H1 (cell line): ENCODE data around the gene XK. TPM values are rescaled to one million over a fixed set of nuclear protein-coding genes. Genes with fewer than 3 reads are reported as not detected.

Experiments
- CTCF ChIA-PET: fragments of 300-600 bp; sonication (Branson Sonifier 250); formaldehyde crosslinking; loops from one replicate; lab custom pipeline; 2021; ENCODE audit not compliant: partially characterized antibody; lab: Charles Lee
- POLR2A ChIA-PET: fragments of 300-600 bp; sonication (Branson Sonifier 250); formaldehyde crosslinking; loops from one replicate; lab custom pipeline; 2021; ENCODE audit warnings: inconsistent platforms; ENCODE audit not compliant: partially characterized antibody; lab: Charles Lee
- DNase-seq, 2 experiments: peaks; one replicate each; pipeline versions ENCODE4 v3.0.0 to v3.0.0-alpha.2; 2010 to 2022; ENCODE audit warnings: low spot score in 2 of 2, low read depth in 1 of 2, mixed read lengths in 1 of 2
- FAIRE-seq: peaks from 2 replicates; lab custom pipeline; 2011; peaks lifted over from hg19 to GRCh38; lab: Jason Lieb, UNC
- H2AFZ ChIP-seq: 2 replicates; pipeline ENCODE4 v1.8.1; 2012; ENCODE audit warnings: low read length, inconsistent platforms
- H2AK5ac ChIP-seq: 2 replicates; pipeline ENCODE4 v1.6.1; 2013; ENCODE audit warnings: low read depth, low read length
- H2BK120ac ChIP-seq: replicated peaks from 2 replicates; pipeline ENCODE3; 2013; ENCODE audit warnings: low read depth, low read length, inconsistent platforms
- H2BK12ac ChIP-seq: 2 replicates; pipeline ENCODE4 v1.6.1; 2013; ENCODE audit warnings: low read depth, low read length
- H2BK15ac ChIP-seq: 2 replicates; pipeline ENCODE4 v1.6.1; 2013; ENCODE audit warnings: low read length
- H2BK20ac ChIP-seq: 2 replicates; pipeline ENCODE4 v1.6.1; 2013; ENCODE audit warnings: low read length
- H2BK5ac ChIP-seq: 2 replicates; pipeline ENCODE4 v1.6.1; 2013; ENCODE audit warnings: low read depth, low read length
- H3K14ac ChIP-seq: 2 replicates; pipeline ENCODE4 v1.6.1; 2013; ENCODE audit warnings: inconsistent platforms; ENCODE audit not compliant: insufficient read length
- H3K18ac ChIP-seq: 2 replicates; pipeline ENCODE4 v1.6.1; 2013; ENCODE audit warnings: low read length; ENCODE audit errors: extremely low read depth
- H3K23ac ChIP-seq: 2 replicates; pipeline ENCODE4 v1.6.1; 2013; ENCODE audit warnings: inconsistent platforms; ENCODE audit not compliant: insufficient read length
- H3K23me2 ChIP-seq: 2 replicates; pipeline ENCODE4 v1.6.1; 2013; ENCODE audit warnings: low read depth, low read length
- H3K27ac ChIP-seq: 2 replicates; pipeline ENCODE4 v1.6.1; 2011; ENCODE audit warnings: low read depth, low read length, inconsistent platforms
- H3K27me3 ChIP-seq, 4 experiments: replicated peaks in 1 of 4; 1 replicate in 1 of 4; 2 replicates in 3 of 4; pipeline versions ENCODE4 v1.6.1 to v1.8.1; 2011 to 2013; ENCODE audit warnings: low read length in 3 of 4, mild to moderate bottlenecking in 3 of 4, inconsistent platforms in 2 of 4, mixed read lengths in 2 of 4, moderate library complexity in 1 of 4; ENCODE audit not compliant: control insufficient read depth in 3 of 4, insufficient read depth in 3 of 4; ENCODE audit errors: extremely low read depth in 1 of 4
- H3K36me3 ChIP-seq, 4 experiments: 2 replicates each; pipeline versions ENCODE4 v1.6.1 to v1.8.1; 2011 to 2013; ENCODE audit warnings: mild to moderate bottlenecking in 4 of 4, low read length in 3 of 4, moderate library complexity in 2 of 4, control low read depth in 1 of 4, inconsistent platforms in 1 of 4; ENCODE audit not compliant: insufficient read depth in 4 of 4, control insufficient read depth in 2 of 4
- H3K4ac ChIP-seq: replicated peaks from 2 replicates; pipeline ENCODE3; 2013; ENCODE audit warnings: low read length, low read depth, mixed read lengths, inconsistent platforms; ENCODE audit not compliant: insufficient read length
- H3K4me1 ChIP-seq, 4 experiments: replicated peaks in 1 of 4; 1 replicate in 1 of 4; 2 replicates in 3 of 4; pipeline versions ENCODE4 v1.6.1 to v1.8.1; 2011 to 2013; ENCODE audit warnings: low read length in 3 of 4, inconsistent platforms in 2 of 4, mixed read lengths in 1 of 4; ENCODE audit not compliant: insufficient read depth in 4 of 4, control insufficient read depth in 3 of 4
- H3K4me2 ChIP-seq, 2 experiments: 2 replicates each; pipeline versions ENCODE4 v1.6.1 to v1.8.1; 2011 to 2013; ENCODE audit warnings: low read depth in 2 of 2, low read length in 2 of 2, control low read depth in 1 of 2, inconsistent platforms in 1 of 2, mild to moderate bottlenecking in 1 of 2; ENCODE audit not compliant: insufficient read depth in 1 of 2
- H3K4me3 ChIP-seq, 4 experiments: fragments of 200-600, 300-600 bp in 1 of 4; sonication (generic), shearing (Covaris generic), sonication (Bioruptor Twin) in 1 of 4; 2 replicates each; pipeline versions ENCODE4 v1.5.1 to v1.8.1; 2011 to 2016; ENCODE audit warnings: low read length in 4 of 4, low read depth in 3 of 4, control low read depth in 2 of 4, inconsistent platforms in 2 of 4, mild to moderate bottlenecking in 2 of 4, mixed read lengths in 1 of 4, moderate library complexity in 1 of 4; ENCODE audit not compliant: insufficient read depth in 2 of 4; ENCODE audit errors: extremely low read depth in 1 of 4
- H3K56ac ChIP-seq: replicated peaks from 2 replicates; pipeline ENCODE3; 2013; ENCODE audit warnings: low read depth, mild to moderate bottlenecking, mixed read lengths, low read length, inconsistent platforms; ENCODE audit not compliant: insufficient read length
- H3K79me1 ChIP-seq: 2 replicates; pipeline ENCODE4 v1.6.1; 2013; ENCODE audit warnings: low read depth, low read length, control low read depth
- H3K79me2 ChIP-seq, 2 experiments: 2 replicates each; pipeline versions ENCODE4 v1.6.1 to v1.8.1; 2012 to 2013; ENCODE audit warnings: low read length in 2 of 2, mild to moderate bottlenecking in 2 of 2, inconsistent platforms in 1 of 2; ENCODE audit not compliant: insufficient read depth in 2 of 2, control insufficient read depth in 1 of 2
- H3K9ac ChIP-seq, 4 experiments: replicated peaks in 1 of 4; 1 replicate in 1 of 4; 2 replicates in 3 of 4; pipeline versions ENCODE4 v1.6.1 to v1.8.1; 2011 to 2013; ENCODE audit warnings: low read depth in 3 of 4, low read length in 3 of 4, control low read depth in 2 of 4, mild to moderate bottlenecking in 2 of 4, moderate library complexity in 2 of 4, inconsistent platforms in 1 of 4; ENCODE audit errors: extremely low read depth in 1 of 4
- H3K9me3 ChIP-seq, 2 experiments: 2 replicates each; pipeline versions ENCODE4 v1.6.1 to v1.8.1; 2012 to 2013; ENCODE audit warnings: mild to moderate bottlenecking in 2 of 2, moderate library complexity in 2 of 2, control low read depth in 1 of 2, inconsistent platforms in 1 of 2, low read depth in 1 of 2, low read length in 1 of 2, mixed read lengths in 1 of 2; ENCODE audit not compliant: insufficient read depth in 2 of 2
- H4K20me1 ChIP-seq, 2 experiments: replicated peaks in 1 of 2; 2 replicates each; pipeline versions ENCODE3 to v1.8.1; 2011 to 2013; ENCODE audit warnings: inconsistent platforms in 2 of 2, low read length in 2 of 2, mild to moderate bottlenecking in 1 of 2; ENCODE audit not compliant: insufficient read depth in 2 of 2, control insufficient read depth in 1 of 2
- H4K5ac ChIP-seq: 2 replicates; pipeline ENCODE4 v1.6.1; 2013; ENCODE audit warnings: low read length, low read depth, mixed read lengths, inconsistent platforms; ENCODE audit not compliant: insufficient read length
- H4K8ac ChIP-seq: 2 replicates; pipeline ENCODE4 v1.8.0; 2013; ENCODE audit warnings: mild to moderate bottlenecking, moderate library complexity, low read length, inconsistent platforms; ENCODE audit not compliant: insufficient read depth; ENCODE audit errors: extremely low read depth
- H4K91ac ChIP-seq: replicated peaks from 2 replicates; pipeline ENCODE3; 2013; ENCODE audit warnings: low read length, mixed read lengths, inconsistent platforms; ENCODE audit not compliant: insufficient read length
- CREB1 ChIP-seq: IDR thresholded peaks from 2 replicates; pipeline ENCODE4 v1.6.1; 2012; ENCODE audit warnings: inconsistent platforms
- SP4 ChIP-seq: IDR thresholded peaks from 2 replicates; pipeline ENCODE4 v1.6.1; 2012; ENCODE audit warnings: low read length, inconsistent platforms
- SUZ12 ChIP-seq: fragments of 200-600 bp; sonication (generic); IDR thresholded peaks from 2 replicates; pipeline ENCODE4 v1.6.1; 2012; ENCODE audit warnings: mild to moderate bottlenecking, inconsistent platforms, low read length, moderate library complexity, mixed read lengths
- TAF7 ChIP-seq: optimal IDR thresholded peaks from 2 replicates; pipeline ENCODE3; 2011; ENCODE audit warnings: low read depth, mild to moderate bottlenecking, inconsistent platforms, low read length, moderate library complexity, borderline replicate concordance
- TCF12 ChIP-seq: IDR thresholded peaks from 2 replicates; pipeline ENCODE4 v1.6.1; 2011; ENCODE audit warnings: low read depth, mild to moderate bottlenecking, low read length
- ZNF274 ChIP-seq: IDR thresholded peaks from 2 replicates; pipeline ENCODE4 v1.7.0; 2012; ENCODE audit warnings: low read length, borderline replicate concordance; ENCODE audit errors: extremely low read depth
- WGBS, 2 experiments: shearing (Covaris generic) in 1 of 2; methylation state at CpG; one replicate each; pipeline versions ENCODE4 v1.1.6 to v1.1.7; 2013 to 2015; ENCODE audit warnings: low lambda C conversion rate in 2 of 2, mixed read lengths in 2 of 2, inconsistent platforms in 1 of 2, low coverage in 1 of 2, missing lambda C conversion rate in 1 of 2; ENCODE audit not compliant: insufficient replicate concordance in 2 of 2, insufficient coverage in 1 of 2, insufficient read length in 1 of 2; ENCODE audit errors: extremely low coverage in 1 of 2, missing lambda C conversion rate in 1 of 2; 5-methylcytosine and 5-hydroxymethylcytosine counted together
- polyA plus RNA-seq, 7 experiments: library from polyadenylated mRNA; depleted of rRNA in 3 of 7; stranded (reverse) in 5 of 7; unstranded in 2 of 7; fragments of >200 nt in 5 of 7; fragments of 200-250 nt in 2 of 7; gene quantifications; 1 replicate in 5 of 7; 2 replicates in 1 of 7; 4 replicates in 1 of 7; pipeline versions ENCODE4 v1.2.1 to v1.2.3, GENCODE V29; 2011 to 2013; ENCODE audit warnings: missing spikeins in 2 of 7, mixed read lengths in 2 of 7
- total RNA-seq: library from RNA; stranded (reverse); fragmentation: NEBNext Ultra II Directional; extraction: Animal tissue kit (Norgen Biotek cat#: 25700); gene quantifications from 2 replicates; pipeline ENCODE4 v1.2.1, GENCODE V29; 2021

Gene XK
- total and polyA plus RNA-seq, 2 of the 8 experiments (the other 6 are each of a cell fraction or from before 2014, with no cell fraction given): 0.76 to 0.84 TPM

- Histone ChIP-seq H3K27ac (no peak overlapping the region), H2BK120ac (no peak overlapping the region), H3K79me2 (no peaks in the 10 kb centered on the region), H3K27me3 (no peaks in the 10 kb centered on the region), H2BK15ac (no peak overlapping the region), H3K14ac (no peak overlapping the region), H4K8ac (no peak overlapping the region), H2AFZ (no peak overlapping the region), H3K9me3 (no peaks in the 10 kb centered on the region), H3K4ac (no peak overlapping the region), H3K4me1 (no peaks in the 10 kb centered on the region), H2BK12ac (no peak overlapping the region), H2AK5ac (no peak overlapping the region), H4K20me1 (no peaks in the 10 kb centered on the region), H3K18ac (no peak overlapping the region), H3K36me3 (no peaks in the 10 kb centered on the region), H3K23me2 (no peaks in the 10 kb centered on the region), H3K23ac (no peak overlapping the region), H4K91ac (no peak overlapping the region), H2BK20ac (no peak overlapping the region), H2BK5ac (no peak overlapping the region), H3K4me2 (no peak overlapping the region), H4K5ac (no peak overlapping the region), H3K9ac (no peak overlapping the region), H3K56ac (no peak overlapping the region), H3K79me1 (no peaks in the 10 kb centered on the region), H3K4me3 (no peak overlapping the region)
- WGBS, 2 experiments: 100% methylated on average over 1 of the region's 1 CpG; no CpG with 5 or more reads in 1 of the 2 experiments
- no peak for FAIRE-seq
- TF ChIP-seq SUZ12 (no peak), ZNF274 (no peak), TAF7 (no peak), SP4 (no peak), CREB1 (no peak), TCF12 (no peak)
- no peak for DNase-seq
- CTCF ChIA-PET: interaction anchor here (0.9 kb wide), 1 partner anchor 59 kb away, joined by 3 read pairs; no protein-coding TSS in a partner anchor
- POLR2A ChIA-PET: no interaction called here
These were observed 37.0 kb downstream of the XK start for GRCh38 chrX:37722595-37722994.
